ENCODE data around the gene ZNF557.
"Not testable (repeated sequence)": the region's sequence is repeated elsewhere in the genome, so short reads cannot be mapped to it uniquely, and the experiment has no call there.

Gene ZNF557

GRCh38 chr19:7069042-7069903 is at the start of gene ZNF557:
ZNF557 (plus strand) TSS chr19:7069703; CDS start chr19:7075075, 5,372 bp downstream.
- Histone ChIP-seq H3K4me3 (ENCODE audit: low read length) (peak within 1 kb of the TSS; percentile 84), H3K9me3 (ENCODE audit: low read length) (peaks cover 12% of the 10 kb centered on the region), H2AFZ (ENCODE audit: low read depth, low read length) (peak within 1 kb of the TSS; percentile 96), H3K36me3 (ENCODE audit: insufficient read depth, low read length) (peaks cover 30% of the 10 kb centered on the region), H3K4me1 (ENCODE audit: insufficient read depth, low read length) (peaks cover 8% of the 10 kb centered on the region), H3K27me3 (ENCODE audit: insufficient read depth, low read length) (no peaks in the 10 kb centered on the region)

- not testable (repeated sequence) for H3K9me3 ChIP-seq (ENCODE audit: low read length); H3K36me3 ChIP-seq (ENCODE audit: insufficient read depth, low read length); H3K4me1 ChIP-seq (ENCODE audit: insufficient read depth, low read length); H3K4me3 ChIP-seq (ENCODE audit: low read length); H2AFZ ChIP-seq (ENCODE audit: low read depth, low read length); H3K27me3 ChIP-seq (ENCODE audit: insufficient read depth, low read length)
Observed at GRCh38 chr19:7021331-7021730, 48.2 kb upstream of the ZNF557 start, which contains the start of gene MBD3L2B. MBD3L2B (minus strand) TSS chr19:7021431; CDS start chr19:7021397, 34 bp downstream.

GRCh38 chr19:7028790-7029189 is 40.7 kb upstream of the ZNF557 start:
- not testable (repeated sequence) for H3K27me3 ChIP-seq (ENCODE audit: insufficient read depth, low read length); H3K4me1 ChIP-seq (ENCODE audit: insufficient read depth, low read length); H3K36me3 ChIP-seq (ENCODE audit: insufficient read depth, low read length); H2AFZ ChIP-seq (ENCODE audit: low read depth, low read length); H3K9me3 ChIP-seq (ENCODE audit: low read length); H3K4me3 ChIP-seq (ENCODE audit: low read length)

- H3K36me3 ChIP-seq (ENCODE audit: insufficient read depth, low read length); H3K4me1 ChIP-seq (ENCODE audit: insufficient read depth, low read length); H3K27me3 ChIP-seq (ENCODE audit: insufficient read depth, low read length): not testable (repeated sequence)
Observed at GRCh38 chr19:7030278-7030677, 39.2 kb upstream of the ZNF557 start, which contains the start of gene MBD3L5. MBD3L5 (plus strand) TSS chr19:7030578; CDS start chr19:7030612, 34 bp downstream.

GRCh38 chr19:7040079-7040478 is 29.4 kb upstream of the ZNF557 start, which contains the start of gene MBD3L4:
MBD3L4 (minus strand) TSS chr19:7040179; CDS start chr19:7040144, 35 bp downstream.
- not testable (repeated sequence) for H2AFZ ChIP-seq (ENCODE audit: low read depth, low read length); H3K9me3 ChIP-seq (ENCODE audit: low read length); H3K27me3 ChIP-seq (ENCODE audit: insufficient read depth, low read length)

More at GRCh38 chr19:7030278-7030677, 39.2 kb upstream of the ZNF557 start, which contains the start of gene MBD3L5:
- not testable (repeated sequence) for H2AFZ ChIP-seq (ENCODE audit: low read depth, low read length); H3K4me3 ChIP-seq (ENCODE audit: low read length); H3K9me3 ChIP-seq (ENCODE audit: low read length)

GRCh38 chr19:7041563-7041962 is 27.9 kb upstream of the ZNF557 start:
- H2AFZ ChIP-seq (ENCODE audit: low read depth, low read length); H3K4me3 ChIP-seq (ENCODE audit: low read length); H3K9me3 ChIP-seq (ENCODE audit: low read length); H3K4me1 ChIP-seq (ENCODE audit: insufficient read depth, low read length); H3K27me3 ChIP-seq (ENCODE audit: insufficient read depth, low read length); H3K36me3 ChIP-seq (ENCODE audit: insufficient read depth, low read length): not testable (repeated sequence)

More at GRCh38 chr19:7040079-7040478, 29.4 kb upstream of the ZNF557 start, which contains the start of gene MBD3L4:
- H3K36me3 ChIP-seq (ENCODE audit: insufficient read depth, low read length); H3K4me1 ChIP-seq (ENCODE audit: insufficient read depth, low read length); H3K4me3 ChIP-seq (ENCODE audit: low read length): not testable (repeated sequence)

GRCh38 chr19:7049021-7049420 is 20.5 kb upstream of the ZNF557 start, which contains the start of gene MBD3L2:
MBD3L2 (plus strand) TSS chr19:7049321; CDS start chr19:7049374, 53 bp downstream.
- not testable (repeated sequence) for H3K27me3 ChIP-seq (ENCODE audit: insufficient read depth, low read length); H3K4me1 ChIP-seq (ENCODE audit: insufficient read depth, low read length); H3K36me3 ChIP-seq (ENCODE audit: insufficient read depth, low read length); H2AFZ ChIP-seq (ENCODE audit: low read depth, low read length); H3K9me3 ChIP-seq (ENCODE audit: low read length); H3K4me3 ChIP-seq (ENCODE audit: low read length)

GRCh38 chr19:7051421-7051820 is 18.1 kb upstream of the ZNF557 start:
- not testable (repeated sequence) for H3K36me3 ChIP-seq (ENCODE audit: insufficient read depth, low read length); H3K27me3 ChIP-seq (ENCODE audit: insufficient read depth, low read length); H3K9me3 ChIP-seq (ENCODE audit: low read length)

GRCh38 chr19:7052896-7053295 is 16.6 kb upstream of the ZNF557 start:
- H2AFZ ChIP-seq (ENCODE audit: low read depth, low read length); H3K4me3 ChIP-seq (ENCODE audit: low read length); H3K4me1 ChIP-seq (ENCODE audit: insufficient read depth, low read length); H3K27me3 ChIP-seq (ENCODE audit: insufficient read depth, low read length); H3K36me3 ChIP-seq (ENCODE audit: insufficient read depth, low read length); H3K9me3 ChIP-seq (ENCODE audit: low read length): not testable (repeated sequence)

More at GRCh38 chr19:7051421-7051820, 18.1 kb upstream of the ZNF557 start:
- H2AFZ ChIP-seq (ENCODE audit: low read depth, low read length); H3K4me3 ChIP-seq (ENCODE audit: low read length); H3K4me1 ChIP-seq (ENCODE audit: insufficient read depth, low read length): not testable (repeated sequence)

- not testable (repeated sequence) for H3K4me1 ChIP-seq (ENCODE audit: insufficient read depth, low read length); H3K4me3 ChIP-seq (ENCODE audit: low read length); H3K36me3 ChIP-seq (ENCODE audit: insufficient read depth, low read length); H3K27me3 ChIP-seq (ENCODE audit: insufficient read depth, low read length); H3K9me3 ChIP-seq (ENCODE audit: low read length); H2AFZ ChIP-seq (ENCODE audit: low read depth, low read length)
Observed at GRCh38 chr19:7054635-7055368, 14.7 kb upstream of the ZNF557 start.

GRCh38 chr19:7055679-7056078 is 13.8 kb upstream of the ZNF557 start:
- not testable (repeated sequence) for H3K27me3 ChIP-seq (ENCODE audit: insufficient read depth, low read length); H3K9me3 ChIP-seq (ENCODE audit: low read length); H3K4me1 ChIP-seq (ENCODE audit: insufficient read depth, low read length); H2AFZ ChIP-seq (ENCODE audit: low read depth, low read length); H3K36me3 ChIP-seq (ENCODE audit: insufficient read depth, low read length); H3K4me3 ChIP-seq (ENCODE audit: low read length)

GRCh38 chr19:7056371-7056770 is 13.1 kb upstream of the ZNF557 start:
- not testable (repeated sequence) for H3K4me3 ChIP-seq (ENCODE audit: low read length); H3K4me1 ChIP-seq (ENCODE audit: insufficient read depth, low read length); H3K9me3 ChIP-seq (ENCODE audit: low read length); H2AFZ ChIP-seq (ENCODE audit: low read depth, low read length); H3K27me3 ChIP-seq (ENCODE audit: insufficient read depth, low read length); H3K36me3 ChIP-seq (ENCODE audit: insufficient read depth, low read length)

GRCh38 chr19:7058576-7058975 is 10.9 kb upstream of the ZNF557 start, which contains the start of gene MBD3L3:
MBD3L3 (minus strand) TSS chr19:7058676; CDS start chr19:7058605, 71 bp downstream.
- not testable (repeated sequence) for H3K4me3 ChIP-seq (ENCODE audit: low read length); H3K4me1 ChIP-seq (ENCODE audit: insufficient read depth, low read length); H2AFZ ChIP-seq (ENCODE audit: low read depth, low read length); H3K9me3 ChIP-seq (ENCODE audit: low read length); H3K27me3 ChIP-seq (ENCODE audit: insufficient read depth, low read length); H3K36me3 ChIP-seq (ENCODE audit: insufficient read depth, low read length)

Measured in neuron (in vitro differentiated cells).